GM19023 (cell line): ENCODE measurements around the gene EHD1.
"Not testable (repeated sequence)": the region's sequence is repeated elsewhere in the genome, so short reads cannot be mapped to it uniquely, and the experiment has no call there.

Experiments
- ATAC-seq: cut with Tn5 transposase; IDR thresholded peaks from one replicate; pipeline ENCODE4 v1.9.1; 2021; ENCODE audit warnings: mild to moderate bottlenecking, moderate library complexity; ENCODE audit not compliant: unreplicated experiment

The EHD1 gene

GRCh38 chr11:64859542-64860414, 18.6 kb downstream of the EHD1 start:
- ATAC-seq: peak; percentile 67

GRCh38 chr11:64858467-64859263, 19.8 kb downstream of the EHD1 start:
- peak; percentile 17 for ATAC-seq

- ATAC-seq: no peak
Observed at GRCh38 chr11:64857485-64857884, 20.9 kb downstream of the EHD1 start.

- no peak for ATAC-seq
Observed at GRCh38 chr11:64856382-64857227, 21.8 kb downstream of the EHD1 start.

GRCh38 chr11:64855596-64856304, 22.7 kb downstream of the EHD1 start:
- no peak for ATAC-seq

GRCh38 chr11:64854534-64855502, 23.6 kb downstream of the EHD1 start:
- no peak for ATAC-seq

- ATAC-seq: no peak
Observed at GRCh38 chr11:64854157-64854533, 24.3 kb downstream of the EHD1 start.

GRCh38 chr11:64853709-64854108, 24.7 kb downstream of the EHD1 start:
- no peak for ATAC-seq

- ATAC-seq: no peak
Observed at GRCh38 chr11:64852804-64853509, 25.5 kb downstream of the EHD1 start.

GRCh38 chr11:64851831-64852351, 26.5 kb downstream of the EHD1 start:
- no peak for ATAC-seq

GRCh38 chr11:64850979-64851567, 27.3 kb downstream of the EHD1 start:
- ATAC-seq: peak; percentile 59

- no peak for ATAC-seq
Observed at GRCh38 chr11:64849598-64850356, 28.6 kb downstream of the EHD1 start.

- ATAC-seq: no peak
Observed at GRCh38 chr11:64848826-64849597, 29.4 kb downstream of the EHD1 start.

- ATAC-seq: no peak
Observed at GRCh38 chr11:64848214-64848825, 30.1 kb downstream of the EHD1 start.

GRCh38 chr11:64846998-64847666, 31.3 kb downstream of the EHD1 start:
- no peak for ATAC-seq

GRCh38 chr11:64845776-64846129, 32.7 kb downstream of the EHD1 start:
- not testable (repeated sequence) for ATAC-seq
